T-helper 1 cell treated with Interleukin-12 subunit alpha and Interleukin-12 subunit beta and Interleukin-4 antibody, amounts not matched to agents 30 μg/mL and 1 μg/mL, for 36 hours (primary cell): ENCODE results near the gene PRCP.
"Not testable (repeated sequence)": the region's sequence is repeated elsewhere in the genome, so short reads cannot be mapped to it uniquely, and the experiment has no call there.

Source experiments
- H3K27ac Mint-ChIP-seq: one replicate; pipeline ENCODE4 v1.8.0; 2021; ENCODE audit warnings: mild to moderate bottlenecking, mixed read lengths
- H3K27me3 Mint-ChIP-seq: one replicate; pipeline ENCODE4 v1.8.0; 2021; ENCODE audit warnings: low read depth, mixed read lengths
- H3K36me3 Mint-ChIP-seq: one replicate; pipeline ENCODE4 v1.8.0; 2021; ENCODE audit warnings: low read depth, mixed read lengths
- H3K4me1 Mint-ChIP-seq: one replicate; pipeline ENCODE4 v1.8.0; 2021; ENCODE audit warnings: low read depth, mixed read lengths
- H3K4me3 Mint-ChIP-seq: one replicate; pipeline ENCODE4 v1.8.0; 2021; ENCODE audit warnings: mild to moderate bottlenecking, moderate library complexity, mixed read lengths
- H3K9me3 Mint-ChIP-seq: one replicate; pipeline ENCODE4 v1.8.0; 2021; ENCODE audit warnings: mixed read lengths

PRCP gene

GRCh38 chr11:82924522-82925224 is 24.4 kb upstream of the PRCP start:
- Mint-ChIP-seq H3K27me3 (no peaks in the 10 kb centered on the region), H3K9me3 (peaks cover 4% of the 10 kb centered on the region), H3K4me1 (peaks cover 37% of the 10 kb centered on the region), H3K4me3 (no peak overlapping the region), H3K36me3 (peaks cover 11% of the 10 kb centered on the region), H3K27ac (peak overlapping the region; percentile 37)

- H3K4me3 Mint-ChIP-seq, H3K27ac Mint-ChIP-seq: not testable (repeated sequence)
- peaks cover 51% of the 10 kb centered on the region for H3K4me1 Mint-ChIP-seq
These were observed 22.4 kb upstream of the PRCP start for GRCh38 chr11:82922396-82923173.

GRCh38 chr11:82920227-82920626 is 20.0 kb upstream of the PRCP start:
- not testable (repeated sequence) for H3K27me3 Mint-ChIP-seq
- H3K27ac Mint-ChIP-seq: peak overlapping the region; percentile 92
- peaks cover 37% of the 10 kb centered on the region for H3K36me3 Mint-ChIP-seq
- peaks cover 47% of the 10 kb centered on the region for H3K4me1 Mint-ChIP-seq
- H3K4me3 Mint-ChIP-seq: peak overlapping the region; percentile 81
- peaks cover 15% of the 10 kb centered on the region for H3K9me3 Mint-ChIP-seq

More at GRCh38 chr11:82922396-82923173, 22.4 kb upstream of the PRCP start:
- H3K36me3 Mint-ChIP-seq: peaks cover 29% of the 10 kb centered on the region
- peaks cover 15% of the 10 kb centered on the region for H3K9me3 Mint-ChIP-seq
- not testable (repeated sequence) for H3K27me3 Mint-ChIP-seq

GRCh38 chr11:82919786-82920185 is 19.6 kb upstream of the PRCP start:
- H3K36me3 Mint-ChIP-seq: peaks cover 39% of the 10 kb centered on the region
- peak overlapping the region; percentile 81 for H3K4me3 Mint-ChIP-seq
- peaks cover 48% of the 10 kb centered on the region for H3K4me1 Mint-ChIP-seq
- peaks cover 15% of the 10 kb centered on the region for H3K9me3 Mint-ChIP-seq
- H3K27me3 Mint-ChIP-seq: not testable (repeated sequence)
- peak overlapping the region; percentile 92 for H3K27ac Mint-ChIP-seq

GRCh38 chr11:82909015-82909640 is 8.9 kb upstream of the PRCP start:
- Mint-ChIP-seq H3K27ac (no peak overlapping the region), H3K4me3 (no peak overlapping the region), H3K36me3 (peaks cover 20% of the 10 kb centered on the region), H3K27me3 (no peaks in the 10 kb centered on the region), H3K9me3 (peaks cover 12% of the 10 kb centered on the region), H3K4me1 (peaks cover 35% of the 10 kb centered on the region)

GRCh38 chr11:82908311-82908710 is 8.1 kb upstream of the PRCP start:
- Mint-ChIP-seq H3K27me3 (no peaks in the 10 kb centered on the region), H3K4me1 (peaks cover 40% of the 10 kb centered on the region), H3K27ac (no peak overlapping the region), H3K36me3 (peaks cover 20% of the 10 kb centered on the region), H3K9me3 (peaks cover 12% of the 10 kb centered on the region), H3K4me3 (no peak overlapping the region)

- Mint-ChIP-seq H3K4me3 (no peak overlapping the region), H3K9me3 (peaks cover 8% of the 10 kb centered on the region), H3K36me3 (peaks cover 12% of the 10 kb centered on the region), H3K27ac (no peak overlapping the region), H3K4me1 (peaks cover 47% of the 10 kb centered on the region), H3K27me3 (no peaks in the 10 kb centered on the region)
These were observed 7.1 kb upstream of the PRCP start for GRCh38 chr11:82907371-82907770.

- H3K27ac Mint-ChIP-seq: no peak overlapping the region
- peaks cover 51% of the 10 kb centered on the region for H3K4me1 Mint-ChIP-seq
- H3K27me3 Mint-ChIP-seq: no peaks in the 10 kb centered on the region
- peaks cover 6% of the 10 kb centered on the region for H3K9me3 Mint-ChIP-seq
- no peak overlapping the region for H3K4me3 Mint-ChIP-seq
- peaks cover 10% of the 10 kb centered on the region for H3K36me3 Mint-ChIP-seq
These were observed 6.7 kb upstream of the PRCP start for GRCh38 chr11:82906931-82907330.

GRCh38 chr11:82906236-82906635 is 6.0 kb upstream of the PRCP start:
- Mint-ChIP-seq H3K4me1 (peaks cover 49% of the 10 kb centered on the region), H3K27ac (no peak overlapping the region), H3K27me3 (no peaks in the 10 kb centered on the region), H3K36me3 (peaks cover 3% of the 10 kb centered on the region), H3K4me3 (no peak overlapping the region), H3K9me3 (no peaks in the 10 kb centered on the region)

- no peaks in the 10 kb centered on the region for H3K36me3 Mint-ChIP-seq
- no peaks in the 10 kb centered on the region for H3K27me3 Mint-ChIP-seq
- no peak overlapping the region for H3K27ac Mint-ChIP-seq
- H3K9me3 Mint-ChIP-seq: no peaks in the 10 kb centered on the region
- peaks cover 50% of the 10 kb centered on the region for H3K4me1 Mint-ChIP-seq
- H3K4me3 Mint-ChIP-seq: no peak overlapping the region
These were observed 3.8 kb upstream of the PRCP start for GRCh38 chr11:82903843-82904586.

- H3K4me3 Mint-ChIP-seq: peak overlapping the region; percentile 97
- no peaks in the 10 kb centered on the region for H3K27me3 Mint-ChIP-seq
- peaks cover 47% of the 10 kb centered on the region for H3K4me1 Mint-ChIP-seq
- no peaks in the 10 kb centered on the region for H3K9me3 Mint-ChIP-seq
- no peaks in the 10 kb centered on the region for H3K36me3 Mint-ChIP-seq
- no peak overlapping the region for H3K27ac Mint-ChIP-seq
These were observed 2.6 kb upstream of the PRCP start for GRCh38 chr11:82902880-82903279.

- Mint-ChIP-seq H3K36me3 (no peaks in the 10 kb centered on the region), H3K27ac (peak overlapping the region; percentile 99), H3K27me3 (no peaks in the 10 kb centered on the region), H3K4me1 (peaks cover 48% of the 10 kb centered on the region), H3K9me3 (no peaks in the 10 kb centered on the region), H3K4me3 (peak overlapping the region; percentile 97)
These were observed 1.8 kb upstream of the PRCP start for GRCh38 chr11:82901922-82902485.

- Mint-ChIP-seq H3K27me3 (no peaks in the 10 kb centered on the region), H3K4me3 (peak within 1 kb of the TSS; percentile 97), H3K27ac (peak within 1 kb of the TSS; percentile 99), H3K36me3 (peaks cover 4% of the 10 kb centered on the region), H3K9me3 (no peaks in the 10 kb centered on the region), H3K4me1 (peaks cover 42% of the 10 kb centered on the region)
These were observed 1.1 kb upstream of the PRCP start, which contains the start of gene DDIAS for GRCh38 chr11:82901165-82901921. TSS of gene DDIAS (plus strand) at chr11:82901736. CDS start at chr11:82914739, 13,003 bp downstream.
